Iris pigment epithelial cell (primary cell): ENCODE results near the gene FANCD2OS.
"Not testable (repeated sequence)": the region's sequence is repeated elsewhere in the genome, so short reads cannot be mapped to it uniquely, and the experiment has no call there.

Experiments used
- DNase-seq: peaks from one replicate; pipeline ENCODE4 v3.0.0-alpha.2; 2011; ENCODE audit warnings: low read depth

Gene FANCD2OS

DNA sequence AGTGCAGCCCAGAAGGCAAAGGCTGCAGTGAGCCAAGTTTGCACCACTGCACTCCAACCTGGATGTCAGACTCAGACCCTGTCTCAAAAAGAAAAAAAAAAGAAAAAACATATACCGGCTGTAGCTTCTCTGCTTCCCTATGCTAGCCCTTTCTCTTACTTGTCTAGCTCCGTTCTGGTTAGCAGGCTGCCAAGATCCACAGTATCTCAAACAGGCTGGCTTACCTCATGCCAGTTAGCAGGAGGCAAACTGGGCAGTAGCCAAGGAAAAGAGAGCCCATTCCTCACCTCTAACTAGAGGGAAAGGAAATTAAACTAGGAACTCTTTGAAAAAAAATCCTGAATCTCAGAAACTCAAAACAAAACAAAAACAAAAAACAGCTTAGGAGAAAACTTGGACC, 16.7 kb downstream of the FANCD2OS start:
- DNase-seq, result not testable (repeated sequence)

DNA sequence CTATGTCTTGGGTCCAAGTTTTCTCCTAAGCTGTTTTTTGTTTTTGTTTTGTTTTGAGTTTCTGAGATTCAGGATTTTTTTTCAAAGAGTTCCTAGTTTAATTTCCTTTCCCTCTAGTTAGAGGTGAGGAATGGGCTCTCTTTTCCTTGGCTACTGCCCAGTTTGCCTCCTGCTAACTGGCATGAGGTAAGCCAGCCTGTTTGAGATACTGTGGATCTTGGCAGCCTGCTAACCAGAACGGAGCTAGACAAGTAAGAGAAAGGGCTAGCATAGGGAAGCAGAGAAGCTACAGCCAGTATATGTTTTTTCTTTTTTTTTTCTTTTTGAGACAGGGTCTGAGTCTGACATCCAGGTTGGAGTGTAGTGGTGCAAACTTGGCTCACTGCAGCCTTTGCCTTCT, 17.3 kb downstream of the FANCD2OS start:
- not testable (repeated sequence) for DNase-seq

DNA sequence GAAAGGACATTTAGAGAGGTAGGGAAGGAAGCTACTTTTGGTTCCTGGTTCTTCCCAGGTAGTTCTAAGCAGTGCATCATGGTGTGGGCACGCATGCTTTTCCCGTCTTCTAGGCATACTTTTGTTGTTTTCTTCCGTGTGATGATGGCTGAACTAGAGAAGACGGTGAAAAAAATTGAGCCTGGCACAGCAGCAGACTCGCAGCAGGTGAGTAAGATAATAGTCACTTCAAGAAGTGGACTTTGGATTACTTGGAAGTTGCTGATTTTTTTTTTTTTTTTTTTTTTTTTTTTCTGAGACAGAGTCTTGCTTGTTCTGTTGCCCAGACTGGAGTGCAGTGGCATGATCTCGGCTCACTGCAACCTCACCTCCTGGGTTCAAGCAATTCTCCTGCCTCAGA, 17.9 kb downstream of the FANCD2OS start:
- DNase-seq, result no peak

DNA sequence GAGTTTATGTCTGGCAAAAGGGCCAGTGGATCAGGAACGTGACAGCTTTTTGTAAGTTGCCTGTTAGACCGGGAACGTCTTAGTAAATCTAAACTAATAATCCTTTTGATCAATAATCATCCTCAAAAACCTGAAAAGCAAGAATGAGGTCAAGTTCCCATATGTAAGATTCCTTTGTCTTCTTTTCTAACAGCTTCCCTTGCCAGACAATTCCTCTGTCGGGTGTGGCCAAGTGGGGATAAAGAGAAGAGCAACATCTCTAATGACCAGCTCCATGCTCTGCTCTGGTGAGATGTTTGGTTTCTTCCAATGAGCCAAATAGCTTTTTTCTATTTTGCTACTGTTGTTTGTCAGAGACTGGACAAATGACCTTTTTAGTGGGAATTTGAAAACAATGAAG, 19.8 kb downstream of the FANCD2OS start:
- no peak for DNase-seq

DNA sequence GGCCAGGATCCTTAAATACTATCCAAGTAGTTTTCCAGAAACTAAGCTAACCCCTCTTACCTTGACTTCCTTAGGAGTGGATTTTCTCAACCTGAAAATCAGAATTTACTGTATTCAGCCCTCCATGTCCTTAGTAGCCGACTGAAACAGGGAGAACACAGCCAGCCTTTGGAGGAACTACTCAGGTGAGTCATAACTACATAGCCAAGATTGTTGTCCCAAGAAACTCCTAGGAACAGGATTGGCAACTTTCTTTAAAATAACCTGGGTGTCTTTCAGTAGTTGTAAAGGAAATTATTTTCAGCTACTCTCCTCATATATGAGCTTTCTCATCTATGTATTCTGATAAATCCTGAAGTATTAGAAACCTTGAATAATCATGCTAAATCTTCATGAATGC, 22.3 kb downstream of the FANCD2OS start:
- no peak for DNase-seq

DNA sequence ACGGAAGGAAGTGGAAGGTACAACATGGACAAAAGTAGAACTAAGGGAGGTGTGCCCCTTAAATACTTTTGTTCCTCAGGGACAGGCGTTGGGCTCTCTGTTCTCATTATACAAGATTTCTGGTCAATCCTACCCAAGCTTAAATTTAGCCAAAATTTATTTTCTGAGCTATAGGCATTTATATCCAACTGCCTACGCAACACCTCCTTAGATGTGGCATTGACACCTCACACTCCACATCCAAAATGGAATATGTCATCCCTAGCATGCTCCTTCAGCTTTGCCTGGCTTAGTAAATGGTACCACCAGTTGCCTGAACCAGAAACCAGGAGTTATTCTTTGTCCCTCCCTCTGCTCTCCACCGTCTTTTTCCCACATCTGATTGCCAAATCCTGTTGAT, 26.2 kb downstream of the FANCD2OS start:
- DNase-seq, result no peak

DNA sequence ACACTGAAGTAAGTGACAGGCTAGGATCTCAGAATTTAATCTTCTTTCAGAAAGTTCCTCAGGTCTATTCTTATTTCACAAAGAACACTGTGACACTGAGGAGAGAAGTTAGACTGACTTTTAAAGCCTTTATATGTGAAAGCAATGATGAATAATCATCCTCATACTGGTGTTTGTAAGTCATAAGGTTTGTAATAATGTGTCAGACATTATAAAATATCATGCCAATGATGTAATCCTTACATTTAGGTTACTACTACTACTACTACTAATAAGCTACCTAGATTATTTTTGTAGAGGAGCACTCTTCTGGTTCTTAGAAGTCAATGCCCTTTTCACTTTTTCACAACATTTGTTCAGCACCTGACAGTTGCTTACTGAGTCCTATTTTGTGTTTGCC, 33.4 kb downstream of the FANCD2OS start:
- peak; percentile 9 for DNase-seq

DNA sequence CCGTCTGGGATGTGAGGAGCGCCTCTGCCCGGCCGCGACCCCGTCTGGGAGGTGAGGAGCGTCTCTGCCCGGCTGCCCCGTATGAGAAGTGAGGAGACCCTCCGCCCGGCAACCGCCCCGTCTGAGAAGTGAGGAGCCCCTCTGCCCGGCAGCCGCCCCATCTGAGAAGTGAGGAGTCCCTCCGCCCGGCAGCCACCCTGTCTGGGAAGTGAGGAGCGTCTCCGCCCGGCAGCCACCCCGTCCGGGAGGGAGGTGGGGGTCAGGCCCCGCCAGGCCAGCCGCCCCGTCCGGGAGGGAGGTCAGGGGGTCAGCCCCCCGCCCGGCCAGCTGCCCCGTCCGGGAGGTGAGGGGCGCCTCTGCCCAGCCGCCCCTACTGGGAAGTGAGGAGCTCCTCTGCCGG, 38.0 kb downstream of the FANCD2OS start:
- not testable (repeated sequence) for DNase-seq

DNA sequence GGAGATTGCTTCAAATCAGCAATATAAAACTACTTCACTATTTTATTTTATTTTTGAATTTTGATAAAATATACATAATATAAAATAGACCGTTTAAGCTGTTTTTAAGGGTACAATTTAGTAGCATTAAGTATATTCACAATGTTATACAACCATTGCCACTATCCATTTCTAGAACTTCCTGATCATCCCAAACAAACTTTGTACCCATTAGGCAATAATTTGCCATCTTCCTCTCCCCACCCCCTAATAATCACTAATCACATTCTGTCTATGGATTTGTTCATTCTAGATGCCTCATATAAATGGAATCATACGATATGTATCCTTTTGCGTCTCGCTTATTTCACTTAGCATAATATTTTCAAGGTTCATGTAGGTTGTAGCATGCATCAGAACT, 53.0 kb downstream of the FANCD2OS start:
- DNase-seq, result no peak
